GM18505 (cell line): ENCODE data around the gene LZTFL1.

ENCODE experiments used
- ATAC-seq: cut with Tn5 transposase; IDR thresholded peaks from one replicate; pipeline ENCODE4 v1.9.1; 2021; ENCODE audit not compliant: unreplicated experiment
- POLR2A ChIP-seq: IDR thresholded peaks from 4 replicates; pipeline ENCODE4 v1.6.1; 2011; ENCODE audit warnings: borderline replicate concordance; ENCODE audit not compliant: insufficient read depth, insufficient read length; ENCODE audit errors: extremely low read depth

Gene LZTFL1

DNA sequence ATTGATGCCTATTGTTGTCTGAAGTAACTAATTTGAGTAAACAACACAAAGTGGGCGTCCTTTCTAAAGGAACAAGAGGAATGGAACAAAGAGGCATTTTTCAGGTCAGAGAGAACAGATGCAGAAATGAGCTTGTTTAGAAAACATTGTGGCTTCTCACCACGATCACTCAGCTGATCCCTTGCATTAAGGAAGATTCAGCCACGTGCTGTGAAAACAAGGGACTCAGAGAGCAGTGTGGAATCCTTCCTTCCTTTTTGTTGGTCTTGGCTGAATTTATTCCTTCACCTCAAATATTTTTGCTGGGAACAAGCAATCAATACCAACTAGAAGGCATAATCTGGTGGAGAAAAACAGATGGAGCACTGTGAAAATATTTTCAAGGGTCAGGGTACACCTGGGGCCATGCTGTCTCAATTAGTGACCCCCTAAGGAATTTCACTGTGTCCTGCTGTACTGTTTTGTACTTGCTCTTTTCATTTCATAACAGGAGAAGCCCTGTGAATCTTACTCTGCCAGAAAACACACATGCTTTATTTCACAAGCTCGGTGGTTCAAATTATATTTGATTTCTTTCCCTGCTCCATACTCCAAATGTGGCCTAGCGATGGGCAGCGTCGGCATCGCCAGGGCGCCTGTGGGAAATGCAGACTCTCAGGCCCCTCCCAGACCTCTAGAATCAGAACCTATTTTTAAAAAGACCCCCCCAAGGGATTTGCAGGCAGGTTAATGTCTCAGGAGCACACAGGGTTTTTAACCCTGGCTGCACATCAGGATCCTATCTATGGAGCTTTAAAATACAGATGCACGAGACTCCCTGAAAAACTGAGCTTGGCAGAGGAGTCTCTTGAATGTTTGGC, 34.0 kb downstream of the LZTFL1 start:
- TF ChIP-seq POLR2A: no peak
- ATAC-seq: no peak

DNA sequence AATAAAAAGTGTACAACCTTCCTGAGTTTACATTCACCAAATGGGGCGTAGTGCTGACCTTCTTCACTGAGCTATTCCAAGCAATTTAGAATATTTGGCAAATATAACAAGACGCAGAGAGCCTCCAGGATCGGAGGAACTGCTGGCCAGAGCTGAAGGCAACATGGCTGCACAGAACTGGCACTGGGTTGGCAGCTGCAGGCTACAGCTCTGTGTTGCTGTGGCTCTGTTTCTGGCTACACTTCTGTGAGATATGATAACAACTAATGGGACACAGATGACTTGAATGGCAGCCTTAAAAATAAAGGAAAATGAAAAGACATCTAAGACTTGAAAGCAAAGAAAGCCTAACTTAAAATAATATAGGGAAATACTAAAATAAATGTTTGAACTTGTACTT, 34.8 kb downstream of the LZTFL1 start:
- TF ChIP-seq POLR2A: no peak
- ATAC-seq: no peak

DNA sequence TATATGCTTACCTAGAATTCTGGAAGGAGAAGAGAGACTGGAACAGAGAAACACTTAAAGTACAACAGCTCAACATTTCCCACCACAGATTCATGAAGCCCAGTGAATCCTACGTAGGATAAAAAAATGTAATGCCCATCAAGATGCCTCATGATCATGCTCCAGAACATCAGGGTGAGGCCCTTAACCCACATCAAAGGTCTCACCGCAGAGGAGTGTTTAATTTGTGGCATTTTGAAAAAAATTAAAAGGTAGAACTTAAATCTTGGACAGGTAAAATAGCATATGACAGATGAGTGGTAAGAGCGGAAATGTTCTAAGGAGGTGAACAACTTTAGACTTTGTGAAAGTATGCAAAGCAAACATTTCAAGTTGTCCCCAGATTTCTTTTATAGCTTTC, 35.8 kb downstream of the LZTFL1 start:
- no peak for ATAC-seq

DNA sequence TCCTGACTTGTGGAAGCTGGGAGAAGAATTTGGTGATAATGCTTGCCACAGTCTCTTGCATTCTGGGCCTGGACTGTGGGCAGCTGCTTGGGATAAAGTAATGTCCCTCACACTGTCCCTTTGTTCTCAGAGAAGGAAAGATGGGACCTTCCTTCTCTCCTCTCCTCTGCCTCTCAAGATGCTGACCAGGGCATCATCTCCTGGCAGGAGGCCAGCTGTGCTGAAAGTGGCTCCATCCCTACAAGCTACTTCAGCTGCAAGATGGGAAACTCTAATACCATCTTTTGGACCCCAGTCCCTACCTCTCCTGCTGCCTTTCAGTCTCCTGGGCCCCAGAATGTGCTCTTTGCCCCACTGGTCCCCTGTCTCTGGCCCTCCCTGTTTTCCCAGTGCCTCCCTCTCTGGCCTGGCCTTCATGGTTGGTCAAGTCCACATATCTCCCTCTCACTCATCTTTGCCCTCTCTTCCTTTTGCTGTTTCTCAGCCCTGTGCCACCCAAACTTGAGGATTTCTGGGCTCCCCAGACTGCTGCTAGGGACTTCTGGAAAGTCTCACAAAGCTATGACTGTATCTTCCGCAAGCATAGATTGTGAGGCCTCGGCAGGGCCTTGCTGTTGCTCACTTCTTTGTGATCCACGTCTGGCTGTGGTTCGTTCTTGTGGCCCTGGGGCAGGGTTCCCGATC, 38.5 kb downstream of the LZTFL1 start:
- no peak for ATAC-seq
- TF ChIP-seq POLR2A: no peak

More for the DNA sequence above, 35.8 kb downstream of the LZTFL1 start:
- no peak for TF ChIP-seq POLR2A

DNA sequence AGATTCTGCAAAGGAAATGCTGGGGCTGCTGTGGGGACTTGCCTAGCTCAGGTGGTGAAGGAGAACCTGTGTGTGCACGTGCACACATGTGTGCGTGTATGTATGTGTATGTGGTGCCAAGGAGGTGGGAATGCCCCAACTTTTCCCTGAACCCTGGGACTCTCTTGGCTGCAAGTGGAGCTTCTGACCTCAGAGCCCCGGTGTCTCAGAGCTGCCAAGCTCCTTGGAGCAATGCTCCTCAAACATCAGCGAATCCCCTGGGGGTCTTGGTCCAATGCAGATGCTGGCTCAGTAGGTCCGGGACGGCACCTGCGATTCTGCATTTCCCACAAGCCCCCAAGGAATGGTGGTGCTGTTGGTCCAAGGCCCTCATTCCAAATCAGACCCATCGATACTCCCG, 39.8 kb downstream of the LZTFL1 start:
- TF ChIP-seq POLR2A: no peak
- ATAC-seq: no peak

DNA sequence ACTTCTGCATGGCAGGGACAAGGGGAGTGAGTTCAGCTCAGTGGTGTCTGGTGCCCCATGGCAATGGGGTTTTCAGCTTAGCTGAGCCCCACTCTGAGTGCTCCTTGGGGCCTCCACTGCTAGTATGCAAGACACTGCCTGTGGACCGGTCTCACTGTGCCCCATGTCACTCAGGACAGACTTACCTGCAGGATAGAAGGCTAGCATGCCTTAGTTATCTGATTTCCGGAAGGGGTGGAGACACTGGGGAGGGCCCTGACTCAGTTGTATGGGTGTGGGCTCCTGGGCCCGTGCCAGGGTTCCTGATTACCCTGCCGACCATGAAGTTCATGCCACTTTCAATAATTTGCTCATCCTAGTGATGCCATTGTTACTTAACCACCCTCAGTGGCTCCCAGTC, 41.3 kb downstream of the LZTFL1 start:
- no peak for ATAC-seq
- no peak for TF ChIP-seq POLR2A

DNA sequence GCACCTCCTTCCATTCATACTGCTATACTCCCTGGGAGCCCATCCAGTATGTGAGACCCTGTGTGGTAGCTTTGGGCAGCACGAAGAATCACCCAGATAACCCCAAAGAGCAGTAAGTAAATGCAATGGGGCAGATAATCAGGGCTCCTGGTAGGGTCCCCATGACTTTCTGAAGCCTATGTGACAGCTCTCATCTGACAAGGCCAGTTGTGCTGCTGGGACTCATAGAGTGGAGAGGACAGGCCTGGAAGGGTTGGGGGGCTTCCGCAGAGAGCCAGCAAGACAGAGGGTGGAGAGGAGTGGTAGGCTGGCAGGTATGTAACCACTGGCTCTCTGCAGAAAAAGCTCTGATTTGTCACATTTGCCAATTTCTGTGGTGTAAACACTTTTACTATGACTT, 42.3 kb downstream of the LZTFL1 start:
- TF ChIP-seq POLR2A: no peak
- ATAC-seq: no peak

DNA sequence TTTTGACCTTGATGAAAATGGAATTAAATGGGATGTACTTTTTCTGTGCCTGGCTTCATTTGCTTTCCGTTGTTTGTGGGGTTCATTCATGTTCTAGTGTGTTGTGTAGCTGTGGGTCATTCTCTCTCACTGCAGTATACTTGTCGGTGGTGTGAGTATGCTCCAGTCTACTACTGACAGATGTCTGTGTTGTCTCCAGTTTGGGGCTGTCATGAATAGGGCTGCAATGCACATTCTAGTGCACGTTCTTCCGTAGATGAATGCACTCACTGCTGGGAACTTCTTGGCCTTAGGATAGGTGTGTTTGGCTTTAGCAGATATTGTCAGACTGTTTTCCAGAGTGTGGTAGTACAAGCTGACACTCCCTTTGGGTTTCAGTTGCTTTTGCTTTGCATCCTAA, 43.9 kb downstream of the LZTFL1 start:
- TF ChIP-seq POLR2A: no peak
- ATAC-seq: no peak

DNA sequence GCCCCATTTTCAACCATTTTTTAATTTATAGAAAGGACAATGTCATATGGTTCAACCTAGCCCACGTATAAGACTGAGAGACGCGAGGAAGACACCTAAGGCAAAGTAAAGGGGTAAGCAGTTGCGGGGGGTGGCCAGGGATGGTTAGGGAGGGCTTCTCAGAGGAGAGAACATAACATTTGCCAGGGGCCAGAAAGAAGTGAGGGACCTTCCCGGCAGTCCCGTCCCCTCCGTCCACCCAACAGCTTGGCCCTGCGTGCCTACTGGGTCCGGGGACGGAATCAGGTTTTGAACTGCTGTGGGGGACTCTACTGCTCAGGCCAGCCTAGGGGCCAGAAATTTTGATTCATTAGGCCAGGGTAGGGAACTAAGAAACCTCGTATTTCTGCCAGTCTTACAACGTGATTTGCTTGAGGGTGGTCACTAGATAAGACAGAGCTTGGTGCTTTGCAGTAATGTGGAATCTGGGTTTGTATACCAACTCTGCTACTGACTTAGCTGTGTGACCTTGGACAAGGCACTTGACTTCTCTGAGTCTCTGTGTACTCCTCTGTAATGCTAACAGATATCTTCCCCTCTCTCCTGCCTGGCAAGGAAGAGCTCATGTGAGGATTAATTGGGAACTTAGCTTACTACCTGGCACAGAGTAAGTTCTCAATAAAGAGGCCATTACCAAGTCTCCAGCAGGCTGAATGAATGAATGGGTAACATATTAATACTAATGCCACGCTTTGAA, 44.8 kb downstream of the LZTFL1 start:
- no peak for TF ChIP-seq POLR2A
- no peak for ATAC-seq

DNA sequence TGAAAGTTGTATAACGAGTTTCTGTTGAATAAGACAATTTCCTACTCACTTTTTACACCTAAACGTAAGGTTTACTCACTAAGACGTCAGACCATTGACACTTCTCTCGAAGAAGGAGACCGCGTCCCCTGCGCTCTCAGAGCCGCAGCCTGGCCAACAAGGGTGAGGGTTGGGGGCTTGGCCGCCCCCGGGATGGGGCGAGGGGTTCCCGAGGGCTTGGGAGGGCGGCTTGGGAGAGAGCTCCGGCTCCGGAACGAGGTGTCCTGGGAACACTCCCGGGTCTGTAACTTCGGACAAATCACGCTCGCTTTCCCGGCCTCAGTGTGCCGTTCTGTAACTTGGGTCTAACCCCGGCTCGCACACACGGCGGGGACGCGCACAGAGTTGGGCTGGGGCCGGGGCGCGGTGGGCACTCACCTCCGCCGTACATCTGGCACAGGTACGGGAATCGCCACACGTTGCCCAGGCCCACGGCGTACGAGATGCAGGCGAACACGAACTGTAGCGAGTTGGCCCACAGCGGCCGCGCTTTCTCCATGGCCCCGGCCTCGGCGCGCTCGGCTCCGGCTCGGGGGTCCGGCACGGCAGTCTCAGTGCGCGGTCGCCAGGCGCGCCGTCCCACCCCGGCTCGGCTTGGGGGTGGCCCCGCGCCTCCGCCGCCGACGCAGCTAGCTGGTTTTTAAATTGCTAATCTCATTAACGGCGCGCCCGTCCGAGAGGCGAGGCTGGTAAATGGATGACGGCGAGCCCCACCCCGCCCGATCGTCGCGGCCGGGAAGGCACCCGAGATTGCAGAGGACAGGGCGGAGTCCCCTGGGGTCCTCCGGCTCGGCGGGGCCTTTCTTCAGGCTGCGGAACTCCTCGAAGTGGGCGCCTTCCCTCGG, 45.8 kb downstream of the LZTFL1 start, which contains the start of gene SLC6A20:
Gene SLC6A20 (minus strand): TSS at position 655 of the 884 bp plus-strand sequence. CDS start 117 bp downstream, at position 538.
- no peak for ATAC-seq
- TF ChIP-seq POLR2A: no peak

DNA sequence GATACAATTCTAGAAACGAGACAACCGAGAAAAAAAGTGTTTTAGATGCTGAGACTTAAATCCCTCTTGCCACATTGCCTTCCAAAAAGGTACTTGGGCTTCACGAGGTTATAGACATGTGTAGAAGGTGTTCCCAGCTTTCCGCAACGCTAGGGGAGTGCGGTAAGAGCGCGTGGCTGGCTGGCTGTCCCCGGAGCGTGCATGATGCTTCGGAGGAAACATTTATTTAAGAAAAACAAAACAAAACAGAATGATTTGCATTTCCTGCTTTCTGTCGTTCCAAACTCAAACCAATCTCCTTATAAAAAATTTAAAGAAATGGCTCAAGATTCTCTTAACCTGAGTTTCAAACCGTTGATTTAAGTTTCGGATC, 46.4 kb downstream of the LZTFL1 start:
- TF ChIP-seq POLR2A: no peak
- ATAC-seq: no peak

DNA sequence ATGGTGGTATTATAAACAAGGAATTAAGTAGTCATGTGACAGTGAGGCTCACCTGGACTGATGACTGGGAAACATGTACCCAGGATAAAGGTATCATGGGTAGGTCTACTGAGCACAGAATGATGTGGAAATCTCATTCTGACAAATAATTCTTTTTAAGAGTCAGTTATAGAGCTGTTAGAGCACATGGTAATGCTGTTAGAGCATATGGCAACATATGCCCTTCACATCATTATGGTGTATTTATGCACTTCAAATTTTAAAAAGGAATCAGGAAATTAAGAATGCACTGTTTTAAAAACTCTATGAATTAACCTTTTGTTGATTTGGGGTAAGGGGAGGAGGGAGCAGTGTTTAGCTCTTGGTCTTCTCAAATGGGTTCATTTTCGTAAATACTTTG, 47.3 kb downstream of the LZTFL1 start:
- TF ChIP-seq POLR2A: no peak
- ATAC-seq: no peak

DNA sequence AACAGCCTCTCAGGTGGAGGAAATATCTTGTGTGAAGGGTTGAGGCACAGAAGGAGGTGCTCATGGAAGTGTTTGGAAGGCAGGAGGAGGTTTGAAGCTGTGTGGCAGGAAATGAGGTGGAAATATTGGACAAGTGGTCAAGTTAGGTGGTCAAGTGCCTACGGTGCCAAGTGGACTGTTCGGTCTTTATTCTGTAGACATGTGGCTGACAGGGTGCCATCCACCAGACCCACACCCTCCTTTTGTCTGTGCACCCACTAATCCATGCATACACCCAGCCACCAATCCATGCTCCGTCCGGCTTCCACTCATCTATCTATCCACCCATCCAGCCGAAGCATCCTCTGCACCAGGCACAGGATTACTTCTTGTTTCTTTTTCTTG, 47.8 kb downstream of the LZTFL1 start:
- ATAC-seq: no peak
- TF ChIP-seq POLR2A: no peak

DNA sequence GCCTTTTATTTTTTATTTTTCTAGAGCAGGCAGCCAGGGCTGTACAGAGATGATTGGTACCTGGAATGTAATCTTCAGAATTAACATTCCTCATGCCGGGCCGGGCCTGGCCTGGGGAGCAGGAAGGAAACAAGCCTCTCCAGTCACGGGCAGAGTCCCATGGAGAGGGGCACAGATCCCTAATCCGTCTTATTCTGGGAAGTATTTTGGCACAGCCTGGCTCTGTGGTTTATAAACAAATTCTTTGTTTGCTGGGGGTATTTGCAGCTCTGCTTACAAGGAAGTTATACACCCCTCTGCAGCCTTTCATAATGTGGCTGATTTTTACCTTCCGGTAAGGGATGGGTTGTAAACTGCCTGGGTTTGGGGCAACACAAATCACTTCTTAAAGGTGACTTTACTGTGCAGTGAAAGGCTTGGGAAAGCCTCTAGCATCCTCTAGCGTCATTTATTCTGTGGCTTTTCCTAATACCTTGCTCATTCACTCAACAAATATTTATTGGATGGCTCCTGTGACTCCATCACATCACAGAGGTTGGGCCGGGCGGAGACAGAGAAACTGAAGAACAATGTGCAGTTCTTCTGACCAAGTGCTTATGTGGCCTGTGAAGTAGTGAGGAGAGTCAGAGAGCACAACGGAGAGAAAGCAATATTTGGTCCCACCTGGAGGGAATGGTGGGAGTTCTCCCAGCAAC, 48.3 kb downstream of the LZTFL1 start:
- no peak for ATAC-seq

More for the DNA sequence above, 48.3 kb downstream of the LZTFL1 start:
- TF ChIP-seq POLR2A: no peak
